Progenitor cell of endocrine pancreas (in vitro differentiated cells): ENCODE data around the gene GMPS. TPM values are rescaled to one million over a fixed set of nuclear protein-coding genes. Genes with fewer than 3 reads are reported as not detected.
"Not testable (repeated sequence)": the region's sequence is repeated elsewhere in the genome, so short reads cannot be mapped to it uniquely, and the experiment has no call there.

Experiments used
- DNase-seq: peaks from one replicate; pipeline ENCODE4 v3.0.0; 2021; ENCODE audit warnings: low spot score; ENCODE audit not compliant: unreplicated experiment
- H3K27ac Mint-ChIP-seq: 2 replicates; pipeline ENCODE4 v1.8.0; 2021; ENCODE audit warnings: mild to moderate bottlenecking, moderate library complexity, mixed read lengths
- H3K27me3 Mint-ChIP-seq: 2 replicates; pipeline ENCODE4 v1.8.0; 2021; ENCODE audit warnings: mixed read lengths
- H3K36me3 Mint-ChIP-seq: 2 replicates; pipeline ENCODE4 v1.8.0; 2022; ENCODE audit warnings: mixed read lengths; ENCODE audit not compliant: insufficient read depth
- H3K4me1 Mint-ChIP-seq: 2 replicates; pipeline ENCODE4 v1.8.0; 2021; ENCODE audit warnings: low read depth, mixed read lengths
- H3K4me3 Mint-ChIP-seq: 2 replicates; pipeline ENCODE4 v1.8.0; 2021; ENCODE audit warnings: low read depth, mild to moderate bottlenecking, moderate library complexity, mixed read lengths
- H3K9me3 Mint-ChIP-seq: 2 replicates; pipeline ENCODE4 v1.8.0; 2021; ENCODE audit warnings: low read depth, mixed read lengths
- long read RNA-seq: library from polyadenylated mRNA; unstranded; transcript quantifications from one replicate; pipeline ENCODE4 v2.0.0, GENCODE V29; 2020
- total RNA-seq: library from RNA; stranded (reverse); gene quantifications from 2 replicates; pipeline ENCODE4 v1.2.1, GENCODE V29; 2021
- TF ChIP-seq, protein P1 (sequence below): fragments of 200-600 bp; sonication (generic); IDR thresholded peaks from one replicate; pipeline ENCODE4 v1.5.0; 2021; ENCODE audit warnings: antibody characterized with exemption, mild to moderate bottlenecking; ENCODE audit not compliant: unreplicated experiment

Gene GMPS
- 74.5 and 76.0 TPM in 2 replicates for total RNA-seq
- long read RNA-seq, full-length matches to known transcripts, result 283 of 321 reads
- long read RNA-seq, partial matches to known transcripts, result 25 of 321 reads
- long read RNA-seq, other reads (novel, unspliced or antisense), result 13 of 321 reads

- no peaks in the 10 kb centered on the region for H3K9me3 Mint-ChIP-seq
- TF ChIP-seq, protein P1, sequence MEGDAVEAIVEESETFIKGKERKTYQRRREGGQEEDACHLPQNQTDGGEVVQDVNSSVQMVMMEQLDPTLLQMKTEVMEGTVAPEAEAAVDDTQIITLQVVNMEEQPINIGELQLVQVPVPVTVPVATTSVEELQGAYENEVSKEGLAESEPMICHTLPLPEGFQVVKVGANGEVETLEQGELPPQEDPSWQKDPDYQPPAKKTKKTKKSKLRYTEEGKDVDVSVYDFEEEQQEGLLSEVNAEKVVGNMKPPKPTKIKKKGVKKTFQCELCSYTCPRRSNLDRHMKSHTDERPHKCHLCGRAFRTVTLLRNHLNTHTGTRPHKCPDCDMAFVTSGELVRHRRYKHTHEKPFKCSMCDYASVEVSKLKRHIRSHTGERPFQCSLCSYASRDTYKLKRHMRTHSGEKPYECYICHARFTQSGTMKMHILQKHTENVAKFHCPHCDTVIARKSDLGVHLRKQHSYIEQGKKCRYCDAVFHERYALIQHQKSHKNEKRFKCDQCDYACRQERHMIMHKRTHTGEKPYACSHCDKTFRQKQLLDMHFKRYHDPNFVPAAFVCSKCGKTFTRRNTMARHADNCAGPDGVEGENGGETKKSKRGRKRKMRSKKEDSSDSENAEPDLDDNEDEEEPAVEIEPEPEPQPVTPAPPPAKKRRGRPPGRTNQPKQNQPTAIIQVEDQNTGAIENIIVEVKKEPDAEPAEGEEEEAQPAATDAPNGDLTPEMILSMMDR, result peak; percentile 54
- H3K27ac Mint-ChIP-seq, result peak within 1 kb of the TSS; percentile 98
- peaks cover 21% of the 10 kb centered on the region for H3K4me1 Mint-ChIP-seq
- peak within 1 kb of the TSS; percentile 92 for H3K4me3 Mint-ChIP-seq
- no peaks in the 10 kb centered on the region for H3K27me3 Mint-ChIP-seq
- DNase-seq, result peak; percentile 95
- H3K36me3 Mint-ChIP-seq, result no peaks in the 10 kb centered on the region
Measured at GRCh38 chr3:155870133-155870944, at the start of gene GMPS. GMPS (plus strand) TSS chr3:155870650; CDS start chr3:155870871, 221 bp downstream.

DNA sequence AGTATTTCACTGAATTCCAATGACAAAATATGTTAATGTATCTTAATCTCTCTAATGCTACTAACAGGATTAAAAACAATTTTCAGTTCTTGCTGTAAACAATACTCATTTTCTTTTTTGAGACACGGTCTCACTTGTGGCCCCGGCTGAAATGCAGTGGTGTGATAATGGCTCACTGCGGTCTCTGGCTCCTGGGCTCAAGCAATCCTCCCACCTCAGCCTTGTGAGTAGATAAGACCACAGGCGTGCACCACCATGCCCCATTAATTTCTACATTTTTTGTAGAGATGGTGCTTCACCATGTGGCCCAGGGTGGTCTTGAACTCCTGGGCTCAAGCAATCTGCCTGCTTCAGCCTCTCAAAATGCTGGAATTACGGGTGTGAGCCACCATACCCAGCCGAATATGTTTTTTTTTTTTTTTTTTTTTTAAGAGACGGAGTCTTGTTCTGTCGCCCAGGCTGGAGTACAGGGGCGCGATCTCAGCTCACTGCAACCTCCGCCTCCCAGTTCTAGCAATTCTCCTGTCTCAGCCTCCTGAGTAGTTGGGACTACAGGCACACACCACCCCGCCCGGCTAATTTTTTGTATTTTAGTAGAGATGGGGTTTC lies 41.9 kb upstream of the GMPS start:
- H3K27ac Mint-ChIP-seq, H3K36me3 Mint-ChIP-seq, H3K9me3 Mint-ChIP-seq, H3K4me3 Mint-ChIP-seq, H3K27me3 Mint-ChIP-seq, H3K4me1 Mint-ChIP-seq, DNase-seq: not testable (repeated sequence)

DNA sequence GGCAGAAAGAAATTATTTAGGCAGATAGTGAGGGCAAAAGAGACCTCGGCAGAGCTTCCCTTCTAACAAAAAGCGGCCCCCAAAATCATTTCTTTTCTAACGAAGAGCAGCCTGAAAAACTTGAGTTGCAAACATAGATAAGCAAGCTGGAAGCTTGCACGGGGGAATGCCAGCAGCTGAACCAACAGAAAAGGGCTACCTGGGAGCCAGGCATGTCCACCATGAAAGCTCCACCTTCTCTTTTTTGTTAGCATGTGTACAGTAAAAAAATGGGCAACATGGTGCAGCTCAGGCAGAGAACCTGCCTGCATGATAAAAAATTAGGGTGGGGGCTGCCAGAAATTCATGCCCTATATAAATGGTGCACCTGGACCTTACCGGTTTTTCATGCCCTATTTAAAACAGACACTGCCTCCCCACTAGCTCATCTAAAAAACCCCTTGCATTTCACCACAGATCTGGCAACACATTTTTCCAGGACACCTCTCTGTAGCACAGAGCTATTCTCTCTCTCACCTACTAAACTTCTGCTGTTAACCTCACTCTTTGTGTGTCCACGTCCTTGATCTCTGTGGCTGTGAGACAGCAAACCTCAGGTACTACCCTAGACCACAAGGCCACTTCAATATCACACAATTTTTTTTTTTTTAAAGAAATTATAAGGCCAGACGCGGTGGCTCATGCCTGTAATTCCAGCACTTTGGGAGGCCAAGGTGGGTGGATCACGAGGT lies 34.9 kb upstream of the GMPS start:
- Mint-ChIP-seq H3K4me1 (peaks cover 2% of the 10 kb centered on the region), H3K4me3 (no peak overlapping the region), H3K27me3 (no peaks in the 10 kb centered on the region), H3K9me3 (no peaks in the 10 kb centered on the region), H3K27ac (peak overlapping the region; percentile 94), H3K36me3 (peaks cover 3% of the 10 kb centered on the region)
- DNase-seq, result no peak
- TF ChIP-seq, protein P1, result no peak

DNA sequence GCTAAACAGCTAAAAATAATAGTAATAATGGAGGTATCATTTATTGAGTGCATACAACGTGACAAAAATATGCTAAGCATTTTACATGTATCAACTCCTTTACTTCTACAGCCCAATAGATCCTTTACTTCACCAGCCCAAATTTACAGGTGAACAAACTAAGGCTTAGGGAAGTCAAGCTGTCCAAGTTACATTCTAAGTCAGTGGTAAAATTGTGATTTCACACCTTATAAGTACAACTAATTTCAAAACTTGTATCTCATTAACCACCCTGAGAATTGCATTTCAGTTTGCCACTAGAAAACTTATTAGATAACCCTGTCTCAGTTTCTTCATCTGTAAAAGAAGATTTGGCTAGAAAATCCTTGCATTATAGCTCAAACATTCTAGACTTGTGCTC lies 26.9 kb upstream of the GMPS start:
- peaks cover 1% of the 10 kb centered on the region for H3K36me3 Mint-ChIP-seq
- TF ChIP-seq, protein P1, result no peak
- no peaks in the 10 kb centered on the region for H3K9me3 Mint-ChIP-seq
- H3K4me1 Mint-ChIP-seq, result peaks cover 3% of the 10 kb centered on the region
- no peak overlapping the region for H3K4me3 Mint-ChIP-seq
- no peak overlapping the region for H3K27ac Mint-ChIP-seq
- no peak for DNase-seq
- no peaks in the 10 kb centered on the region for H3K27me3 Mint-ChIP-seq

DNA sequence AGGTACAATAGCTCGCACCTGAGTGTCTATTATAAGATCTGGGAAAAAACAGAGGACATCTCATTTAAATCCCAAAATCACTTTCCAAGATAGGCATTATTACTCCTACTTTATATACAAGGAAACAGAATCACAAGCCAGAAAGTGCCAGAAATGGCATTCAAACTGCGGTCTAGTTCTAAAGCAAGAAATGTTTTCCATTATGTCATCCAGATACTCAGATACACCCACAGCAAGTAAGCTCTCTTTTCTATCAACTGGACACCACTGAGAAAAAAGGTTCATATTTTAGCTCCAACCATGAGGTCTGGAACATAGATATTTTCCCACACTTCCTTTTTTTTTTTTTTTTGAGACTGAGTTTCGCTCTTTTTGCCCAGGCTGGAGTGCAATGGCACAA lies 24.3 kb upstream of the GMPS start:
- Mint-ChIP-seq H3K9me3 (no peaks in the 10 kb centered on the region), H3K4me3 (no peak overlapping the region), H3K4me1 (peaks cover 6% of the 10 kb centered on the region), H3K27me3 (no peaks in the 10 kb centered on the region), H3K27ac (no peak overlapping the region), H3K36me3 (peaks cover 1% of the 10 kb centered on the region)
- DNase-seq, result no peak
- TF ChIP-seq, protein P1, result no peak
